H1 (cell line): ENCODE results near the gene LENG9. TPM values are rescaled to one million over a fixed set of nuclear protein-coding genes. Genes with fewer than 3 reads are reported as not detected.

Experiments used
- ATF2 ChIP-seq: IDR thresholded peaks from 2 replicates; pipeline ENCODE4 v1.6.1; 2012; ENCODE audit warnings: low read length, inconsistent platforms
- CEBPB ChIP-seq: IDR thresholded peaks from 2 replicates; pipeline ENCODE4 v1.6.1; 2012; ENCODE audit warnings: low read depth, low read length
- CHD7 ChIP-seq: fragments of 300-600 bp; sonication (generic); IDR thresholded peaks from 2 replicates; pipeline ENCODE4 v1.7.1; 2012; ENCODE audit warnings: low read length, moderate library complexity, mild to moderate bottlenecking, inconsistent platforms; ENCODE audit not compliant: insufficient replicate concordance
- E2F6 ChIP-seq: IDR thresholded peaks from 2 replicates; pipeline ENCODE4 v1.6.1; 2012; ENCODE audit warnings: inconsistent platforms
- HDAC2 ChIP-seq, 2 experiments: fragments of 300-600 bp in 1 of 2; sonication (generic) in 1 of 2; IDR thresholded peaks; 2 replicates each; pipeline ENCODE4 v1.6.1; 2011 to 2012; ENCODE audit warnings: low read depth in 2 of 2, low read length in 2 of 2, mild to moderate bottlenecking in 2 of 2, moderate library complexity in 2 of 2, borderline replicate concordance in 1 of 2, inconsistent platforms in 1 of 2
- RAD21 ChIP-seq, 2 experiments: IDR thresholded peaks in 1 of 2; conservative IDR thresholded peaks in 1 of 2; 2 replicates each; pipeline ENCODE4 v1.6.1; 2011; ENCODE audit warnings: low read depth in 2 of 2, low read length in 2 of 2, improper control_type of control experiment in 1 of 2, inconsistent platforms in 1 of 2, mild to moderate bottlenecking in 1 of 2, moderate library complexity in 1 of 2
- RBBP5 ChIP-seq: IDR thresholded peaks from 2 replicates; pipeline ENCODE4 v1.7.1; 2012; ENCODE audit warnings: low read depth, mild to moderate bottlenecking, inconsistent platforms, low read length, moderate library complexity, borderline replicate concordance
- TEAD4 ChIP-seq: IDR thresholded peaks from 2 replicates; pipeline ENCODE4 v1.6.1; 2012; ENCODE audit warnings: low read depth, low read length, inconsistent platforms, mixed read lengths
- polyA plus RNA-seq, 7 experiments: library from polyadenylated mRNA; depleted of rRNA in 3 of 7; stranded (reverse) in 5 of 7; unstranded in 2 of 7; fragments of >200 nt in 5 of 7; fragments of 200-250 nt in 2 of 7; gene quantifications; 1 replicate in 5 of 7; 2 replicates in 1 of 7; 4 replicates in 1 of 7; pipeline versions ENCODE4 v1.2.1 to v1.2.3, GENCODE V29; 2011 to 2013; ENCODE audit warnings: missing spikeins in 2 of 7, mixed read lengths in 2 of 7
- total RNA-seq: library from RNA; stranded (reverse); fragmentation: NEBNext Ultra II Directional; extraction: Animal tissue kit (Norgen Biotek cat#: 25700); gene quantifications from 2 replicates; pipeline ENCODE4 v1.2.1, GENCODE V29; 2021

LENG9 gene
- total and polyA plus RNA-seq, 2 of the 8 experiments (the other 6 are each of a cell fraction or from before 2014, with no cell fraction given), result 1.6 to 3.9 TPM

GRCh38 chr19:54482889-54483288 is 19.3 kb upstream of the LENG9 start (continued):
- no peak for TF ChIP-seq CHD7
- no peak for TF ChIP-seq HDAC2 (IDR thresholded peaks at IDR 0.05; ENCODE audit: borderline replicate concordance in 1 of 2, low read depth in 2 of 2, low read length in 2 of 2)
- TF ChIP-seq RAD21 (IDR thresholded peaks at IDR 0.05 in 1 of 2, conservative IDR thresholded peaks at IDR 0.05 in 1 of 2; ENCODE audit: low read depth in 2 of 2, low read length in 2 of 2), result no peak
- no peak for TF ChIP-seq ATF2
- no peak for TF ChIP-seq E2F6
- TF ChIP-seq RBBP5, result no peak
- no peak for TF ChIP-seq CEBPB
- no peak for TF ChIP-seq TEAD4
